Activated CD4-positive, alpha-beta memory T cell treated with anti-CD3 and anti-CD28 coated beads, Interleukin-2, amount 10 ng/mL, durations not matched to agents 7 days and 5 days (primary cell): ENCODE data around the gene TYMS. TPM values are rescaled to one million over a fixed set of nuclear protein-coding genes. Genes with fewer than 3 reads are reported as not detected.

Experiments
- CTCF ChIA-PET: fragments of 350-600 bp; sonication (Branson Sonifier 250); formaldehyde crosslinking; loops from one replicate; lab custom pipeline; 2021; ENCODE audit warnings: antibody characterized with exemption, inconsistent platforms; lab: Charles Lee
- POLR2A ChIA-PET: fragments of 350-600 bp; sonication (Branson Sonifier 250); formaldehyde crosslinking; loops from one replicate; lab custom pipeline; 2021; ENCODE audit warnings: antibody characterized with exemption; lab: Charles Lee
- DNase-seq: peaks from one replicate; pipeline ENCODE4 v3.0.0-alpha.2; 2020
- H3K27ac Mint-ChIP-seq: one replicate; pipeline ENCODE4 v1.8.0; 2021; ENCODE audit warnings: mild to moderate bottlenecking, mixed read lengths
- H3K27me3 Mint-ChIP-seq: one replicate; pipeline ENCODE4 v1.8.0; 2021; ENCODE audit warnings: mixed read lengths
- H3K36me3 Mint-ChIP-seq: one replicate; pipeline ENCODE4 v1.8.0; 2021; ENCODE audit warnings: low read depth, mixed read lengths
- H3K4me1 Mint-ChIP-seq: one replicate; pipeline ENCODE4 v1.8.0; 2021; ENCODE audit warnings: mixed read lengths
- H3K4me3 Mint-ChIP-seq: one replicate; pipeline ENCODE4 v1.8.0; 2021; ENCODE audit warnings: mild to moderate bottlenecking, mixed read lengths
- H3K9me3 Mint-ChIP-seq: one replicate; pipeline ENCODE4 v1.8.0; 2021; ENCODE audit warnings: mixed read lengths
- total RNA-seq, 2 experiments: library from RNA; stranded (reverse); gene quantifications; one replicate each; pipeline ENCODE4 v1.2.3, GENCODE V29; 2021

The TYMS gene
- total RNA-seq = 100 to 1,000 TPM; 279 to 288 TPM

DNA sequence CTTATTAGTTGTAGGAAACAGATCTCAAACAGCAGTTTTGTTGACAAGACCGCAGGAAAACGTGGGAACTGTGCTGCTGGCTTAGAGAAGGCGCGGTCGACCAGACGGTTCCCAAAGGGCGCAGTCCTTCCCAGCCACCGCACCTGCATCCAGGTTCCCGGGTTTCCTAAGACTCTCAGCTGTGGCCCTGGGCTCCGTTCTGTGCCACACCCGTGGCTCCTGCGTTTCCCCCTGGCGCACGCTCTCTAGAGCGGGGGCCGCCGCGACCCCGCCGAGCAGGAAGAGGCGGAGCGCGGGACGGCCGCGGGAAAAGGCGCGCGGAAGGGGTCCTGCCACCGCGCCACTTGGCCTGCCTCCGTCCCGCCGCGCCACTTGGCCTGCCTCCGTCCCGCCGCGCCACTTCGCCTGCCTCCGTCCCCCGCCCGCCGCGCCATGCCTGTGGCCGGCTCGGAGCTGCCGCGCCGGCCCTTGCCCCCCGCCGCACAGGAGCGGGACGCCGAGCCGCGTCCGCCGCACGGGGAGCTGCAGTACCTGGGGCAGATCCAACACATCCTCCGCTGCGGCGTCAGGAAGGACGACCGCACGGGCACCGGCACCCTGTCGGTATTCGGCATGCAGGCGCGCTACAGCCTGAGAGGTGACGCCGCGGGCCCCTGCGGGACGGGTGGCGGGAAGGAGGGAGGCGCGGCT is at the start of gene TYMS:
Gene TYMS (plus strand): TSS at position 343 of the 690 bp plus-strand sequence. CDS start 90 bp downstream, at position 433.
- CTCF ChIA-PET = interaction anchor here (0.8 to 3.3 kb wide), 6 partner anchors 9 to 173 kb away, joined by 3 to 16 read pairs (median 4); partner anchors contain the start of gene ENOSF1

DNA sequence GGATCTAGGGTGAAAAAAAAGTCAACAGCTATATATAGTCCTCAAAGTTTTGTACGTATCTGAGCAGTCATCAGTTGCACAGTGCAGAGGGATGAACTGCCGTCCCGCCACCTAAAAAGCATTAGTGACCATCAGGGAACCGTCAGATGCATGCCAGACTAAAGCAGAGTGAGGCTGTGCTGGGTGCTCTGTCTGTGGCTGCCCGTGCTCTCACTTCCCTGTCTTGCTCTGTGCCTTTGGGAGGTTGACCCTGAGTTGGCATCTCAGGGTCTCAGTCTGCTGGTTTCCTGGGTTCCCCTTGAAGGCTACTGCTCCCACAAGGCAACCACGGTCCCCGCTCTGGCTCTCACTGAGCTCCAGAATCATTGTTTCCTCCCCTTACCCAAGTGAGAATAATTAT is 49.5 kb upstream of the TYMS start:
- ChIA-PET POLR2A (no interaction called here), CTCF (no interaction called here)
- Mint-ChIP-seq H3K36me3 (no peaks in the 10 kb centered on the region), H3K27me3 (peaks cover 2% of the 10 kb centered on the region), H3K27ac (no peak overlapping the region), H3K4me1 (no peaks in the 10 kb centered on the region), H3K9me3 (no peaks in the 10 kb centered on the region), H3K4me3 (no peak overlapping the region)
- DNase-seq = no peak

More for the DNA sequence above, at the start of gene TYMS:
- Mint-ChIP-seq H3K9me3 (peaks cover 6% of the 10 kb centered on the region), H3K4me1 (peaks cover 47% of the 10 kb centered on the region), H3K4me3 (peak within 1 kb of the TSS; percentile 97), H3K36me3 (peaks cover 52% of the 10 kb centered on the region), H3K27ac (peak within 1 kb of the TSS; percentile 89), H3K27me3 (no peaks in the 10 kb centered on the region)
- DNase-seq = peak; percentile 63
- POLR2A ChIA-PET = interaction anchor here (0.7 to 5.5 kb wide), 30 partner anchors 8 to 1914 kb away, joined by 3 to 144 read pairs (median 4); partner anchors contain the start of genes CLUL1, ENOSF1, METTL4 and NDC80

DNA sequence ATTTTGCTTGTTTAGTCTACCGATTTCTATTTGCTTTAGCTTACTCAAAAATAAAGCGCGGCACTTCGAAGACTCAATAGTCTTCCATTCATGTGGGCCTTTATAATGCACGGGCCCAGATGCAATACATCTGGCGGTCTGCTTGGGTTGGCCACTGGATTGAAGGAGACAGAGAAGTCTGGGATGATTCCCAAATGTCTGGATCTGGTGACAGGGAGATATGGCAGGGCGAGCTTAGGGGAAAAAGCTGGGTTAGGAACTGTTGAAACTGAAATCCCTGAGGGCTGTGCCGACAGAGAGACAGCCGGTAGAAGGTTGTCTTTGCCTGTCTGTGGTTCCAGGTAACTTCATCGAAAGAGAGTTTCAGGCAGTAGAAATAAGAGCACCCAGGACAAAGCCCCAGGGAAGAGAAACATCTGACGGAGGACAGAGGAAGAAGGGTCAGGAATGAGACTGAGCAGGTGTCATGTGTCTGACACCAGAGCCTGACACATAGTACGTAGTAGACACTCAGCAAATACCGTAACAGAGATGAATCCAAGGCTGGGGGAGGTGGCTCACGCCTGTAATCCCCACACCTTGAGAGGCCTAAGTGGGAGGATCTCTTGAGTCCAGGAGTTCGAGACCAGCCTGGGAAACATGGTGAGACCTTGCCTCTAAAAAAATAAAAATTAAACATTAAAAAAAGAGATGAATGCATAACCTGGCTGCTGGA is 47.1 kb upstream of the TYMS start:
- Mint-ChIP-seq H3K27ac (no peak overlapping the region), H3K4me1 (no peaks in the 10 kb centered on the region), H3K27me3 (no peaks in the 10 kb centered on the region), H3K4me3 (no peak overlapping the region), H3K36me3 (no peaks in the 10 kb centered on the region), H3K9me3 (no peaks in the 10 kb centered on the region)
- ChIA-PET CTCF (no interaction called here), POLR2A (no interaction called here)
- no peak for DNase-seq

DNA sequence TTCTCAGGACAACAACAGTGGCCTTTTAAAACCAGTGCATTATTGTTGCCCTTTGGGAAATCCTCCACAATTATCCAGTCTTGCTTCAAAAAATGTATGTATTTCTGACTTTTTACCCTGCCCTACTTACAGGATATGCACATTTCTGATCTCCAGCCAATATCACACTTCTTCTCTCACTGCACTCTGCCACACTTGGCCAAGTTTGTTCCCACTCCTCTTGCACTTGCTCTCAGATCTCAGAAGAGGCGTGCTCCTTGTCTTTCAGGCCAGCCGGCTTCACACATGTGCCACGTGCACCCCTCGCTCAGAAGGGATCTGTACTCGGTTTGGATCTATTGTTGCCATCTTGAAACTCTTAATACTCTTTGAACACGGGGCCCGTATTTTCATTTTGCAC is 45.3 kb upstream of the TYMS start:
- H3K27ac Mint-ChIP-seq = no peak overlapping the region
- H3K4me1 Mint-ChIP-seq = no peaks in the 10 kb centered on the region
- CTCF ChIA-PET = no interaction called here
- H3K27me3 Mint-ChIP-seq = peaks cover 5% of the 10 kb centered on the region
- no peak for DNase-seq
- H3K9me3 Mint-ChIP-seq = no peaks in the 10 kb centered on the region
- H3K36me3 Mint-ChIP-seq = no peaks in the 10 kb centered on the region
- no peak overlapping the region for H3K4me3 Mint-ChIP-seq
- POLR2A ChIA-PET = no interaction called here

DNA sequence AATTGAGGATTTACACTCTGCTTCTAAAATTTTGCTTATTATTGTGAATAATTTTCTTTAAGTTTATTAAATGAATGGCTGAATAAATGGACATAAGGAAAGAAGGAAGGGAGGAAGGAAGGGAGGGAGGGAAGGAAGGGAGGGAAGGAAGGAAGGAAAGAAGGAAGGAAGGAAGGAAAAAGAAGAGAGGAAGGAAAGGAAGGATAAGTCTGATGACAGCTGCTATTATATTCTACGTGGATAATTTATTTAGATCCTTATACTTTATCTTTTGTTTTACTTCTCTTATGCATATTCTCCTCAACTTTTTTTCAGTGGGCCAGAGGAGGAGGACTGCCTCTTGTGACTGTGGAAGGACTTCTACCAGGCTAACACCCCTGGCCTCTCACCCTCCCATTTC is 43.3 kb upstream of the TYMS start:
- no peaks in the 10 kb centered on the region for H3K4me1 Mint-ChIP-seq
- ChIA-PET POLR2A (no interaction called here), CTCF (interaction anchor here (0.9 kb wide), 1 partner anchor 10 kb away, joined by 5 read pairs; no protein-coding TSS in a partner anchor)
- DNase-seq = no peak
- no peak overlapping the region for H3K27ac Mint-ChIP-seq
- peaks cover 10% of the 10 kb centered on the region for H3K27me3 Mint-ChIP-seq
- H3K36me3 Mint-ChIP-seq = no peaks in the 10 kb centered on the region
- no peaks in the 10 kb centered on the region for H3K9me3 Mint-ChIP-seq
- no peak overlapping the region for H3K4me3 Mint-ChIP-seq

DNA sequence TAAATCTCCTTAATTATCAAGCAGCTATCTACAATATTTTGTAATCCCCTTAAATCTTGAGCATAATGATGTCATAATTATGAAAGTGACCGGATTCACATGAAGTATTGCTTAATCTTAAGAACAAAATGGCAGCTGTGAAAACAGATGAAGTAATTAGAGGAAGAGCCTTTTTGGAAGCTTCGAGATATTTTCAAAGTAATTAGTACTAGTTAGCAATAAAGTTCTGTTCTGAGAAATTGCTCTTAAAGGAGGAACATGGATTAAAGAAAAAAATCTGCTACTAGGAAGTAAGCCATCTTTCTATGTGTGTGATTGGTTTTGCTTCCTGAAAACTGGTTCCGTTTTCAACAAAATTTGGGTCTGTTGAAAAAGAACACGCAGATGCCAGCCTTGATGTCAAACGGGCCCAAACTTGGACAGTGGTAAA is 42.3 kb upstream of the TYMS start:
- ChIA-PET POLR2A (no interaction called here), CTCF (interaction anchor here (0.6 to 1.6 kb wide), 4 partner anchors 9 to 224 kb away, joined by 4 to 7 read pairs (median 6); no protein-coding TSS in a partner anchor)
- no peaks in the 10 kb centered on the region for H3K36me3 Mint-ChIP-seq
- H3K27me3 Mint-ChIP-seq = peaks cover 13% of the 10 kb centered on the region
- no peak for DNase-seq
- no peaks in the 10 kb centered on the region for H3K9me3 Mint-ChIP-seq
- no peak overlapping the region for H3K27ac Mint-ChIP-seq
- no peak overlapping the region for H3K4me3 Mint-ChIP-seq
- H3K4me1 Mint-ChIP-seq = no peaks in the 10 kb centered on the region

DNA sequence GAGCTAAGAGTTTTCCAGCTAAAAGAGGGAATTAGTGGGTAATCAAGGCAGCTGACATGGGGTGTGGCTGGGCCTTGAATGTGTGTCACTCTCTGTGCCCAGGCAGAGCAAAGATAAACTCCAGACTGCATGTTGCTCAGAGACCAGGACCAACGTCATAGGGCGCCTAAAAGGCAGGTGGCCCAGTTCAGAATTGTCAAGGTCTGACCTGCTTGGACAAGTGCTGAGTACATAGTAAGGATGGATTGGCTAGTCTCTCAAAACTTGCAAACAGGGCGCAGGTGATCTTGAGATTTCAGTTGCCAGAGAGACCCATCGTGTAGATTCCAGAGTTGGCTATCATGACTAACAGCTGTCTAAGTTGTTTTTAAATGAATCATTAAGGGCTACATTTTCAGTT is 41.7 kb upstream of the TYMS start:
- no peak for DNase-seq
- H3K4me3 Mint-ChIP-seq = no peak overlapping the region
- CTCF ChIA-PET = interaction anchor here (1.0 to 1.6 kb wide), 4 partner anchors 9 to 224 kb away, joined by 3 to 7 read pairs (median 6); no protein-coding TSS in a partner anchor
- no peaks in the 10 kb centered on the region for H3K4me1 Mint-ChIP-seq
- H3K27ac Mint-ChIP-seq = no peak overlapping the region
- H3K36me3 Mint-ChIP-seq = no peaks in the 10 kb centered on the region
- peaks cover 17% of the 10 kb centered on the region for H3K27me3 Mint-ChIP-seq
- no peaks in the 10 kb centered on the region for H3K9me3 Mint-ChIP-seq
- POLR2A ChIA-PET = no interaction called here

DNA sequence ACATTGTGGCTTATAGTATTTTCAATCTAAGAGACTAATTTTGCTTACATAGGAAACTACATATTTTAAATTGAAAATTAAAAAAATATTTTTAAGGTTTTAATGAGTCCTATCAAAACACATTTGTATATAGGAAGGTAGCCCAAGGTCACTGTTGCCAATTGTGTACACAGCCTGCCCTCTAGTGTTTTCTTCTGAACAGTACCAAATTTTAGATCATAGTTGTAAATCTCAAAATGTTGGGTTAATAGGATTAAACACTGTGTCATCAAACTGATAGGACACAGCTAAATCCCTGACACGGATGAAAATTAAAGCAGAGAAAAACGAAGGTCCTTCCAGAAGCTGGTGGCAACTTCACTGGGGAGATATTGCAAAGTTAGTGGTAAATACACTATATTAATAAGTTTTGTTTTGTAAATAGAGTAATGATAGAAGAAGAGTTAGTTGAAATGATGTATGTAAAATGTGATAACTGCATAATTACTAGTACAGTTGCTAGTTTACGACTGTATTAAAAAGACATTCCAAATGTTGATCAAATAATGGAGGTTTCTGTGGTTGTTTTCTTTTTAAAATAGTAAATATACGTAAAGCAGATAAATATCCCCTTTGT is 41.0 kb upstream of the TYMS start:
- POLR2A ChIA-PET = no interaction called here
- CTCF ChIA-PET = interaction anchor here (1.0 to 1.4 kb wide), 2 partner anchors 10 to 120 kb away, joined by 3 to 5 read pairs; no protein-coding TSS in a partner anchor
- Mint-ChIP-seq H3K4me1 (no peaks in the 10 kb centered on the region), H3K9me3 (no peaks in the 10 kb centered on the region), H3K27me3 (peaks cover 24% of the 10 kb centered on the region), H3K27ac (no peak overlapping the region), H3K4me3 (no peak overlapping the region), H3K36me3 (no peaks in the 10 kb centered on the region)
- DNase-seq = no peak

DNA sequence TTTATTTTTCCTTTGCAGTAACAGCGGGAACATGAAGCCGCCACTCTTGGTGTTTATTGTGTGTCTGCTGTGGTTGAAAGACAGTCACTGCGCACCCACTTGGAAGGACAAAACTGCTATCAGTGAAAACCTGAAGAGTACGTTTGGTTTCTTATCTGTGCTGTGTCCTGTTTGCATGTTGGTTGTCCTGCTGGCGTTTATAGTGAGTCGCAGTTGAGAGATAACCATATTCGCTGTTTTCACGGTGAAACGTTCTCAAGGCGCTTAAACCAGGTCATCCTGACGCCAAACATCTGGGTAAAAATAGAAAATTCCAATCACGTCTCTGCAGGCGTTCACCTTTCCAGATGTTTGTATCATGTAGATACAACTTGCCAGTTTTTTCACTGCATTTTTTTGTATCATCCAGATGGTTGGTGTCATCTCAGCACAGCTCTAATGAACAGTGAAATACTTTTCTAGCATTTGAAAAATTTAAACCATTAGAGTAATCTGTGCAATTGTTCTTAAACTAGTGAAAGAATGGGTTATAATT is 39.4 kb upstream of the TYMS start:
- no peak overlapping the region for H3K4me3 Mint-ChIP-seq
- POLR2A ChIA-PET = no interaction called here
- no peaks in the 10 kb centered on the region for H3K4me1 Mint-ChIP-seq
- DNase-seq = no peak
- H3K27me3 Mint-ChIP-seq = peaks cover 30% of the 10 kb centered on the region
- H3K36me3 Mint-ChIP-seq = no peaks in the 10 kb centered on the region
- H3K9me3 Mint-ChIP-seq = no peaks in the 10 kb centered on the region
- CTCF ChIA-PET = interaction anchor here (0.7 to 4.0 kb wide), 5 partner anchors 9 to 296 kb away, joined by 3 to 20 read pairs (median 5); no protein-coding TSS in a partner anchor
- H3K27ac Mint-ChIP-seq = no peak overlapping the region

DNA sequence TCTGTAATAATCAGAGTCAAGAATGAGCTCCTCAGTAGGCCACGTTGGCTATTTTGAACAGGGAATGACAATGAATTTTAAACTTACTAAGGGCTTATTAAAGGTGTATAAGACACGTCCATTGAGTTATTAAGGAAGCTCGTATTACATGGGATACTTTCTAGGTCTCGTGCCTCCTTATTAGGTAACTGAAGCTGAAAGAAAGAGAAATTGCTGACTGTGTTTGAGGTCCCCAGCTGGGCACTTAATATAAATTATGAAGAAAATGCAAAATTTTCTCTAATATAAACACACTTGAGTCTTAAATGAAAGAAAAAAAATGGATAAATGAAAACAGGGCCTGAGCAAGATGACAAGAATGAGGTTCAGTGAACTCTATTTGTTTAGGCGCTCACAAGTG is 38.8 kb upstream of the TYMS start:
- no peaks in the 10 kb centered on the region for H3K9me3 Mint-ChIP-seq
- no peaks in the 10 kb centered on the region for H3K36me3 Mint-ChIP-seq
- H3K4me1 Mint-ChIP-seq = no peaks in the 10 kb centered on the region
- CTCF ChIA-PET = interaction anchor here (0.7 to 4.0 kb wide), 4 partner anchors 9 to 221 kb away, joined by 3 to 20 read pairs (median 5); no protein-coding TSS in a partner anchor
- no peak for DNase-seq
- peaks cover 30% of the 10 kb centered on the region for H3K27me3 Mint-ChIP-seq
- H3K27ac Mint-ChIP-seq = no peak overlapping the region
- no peak overlapping the region for H3K4me3 Mint-ChIP-seq
- POLR2A ChIA-PET = no interaction called here

DNA sequence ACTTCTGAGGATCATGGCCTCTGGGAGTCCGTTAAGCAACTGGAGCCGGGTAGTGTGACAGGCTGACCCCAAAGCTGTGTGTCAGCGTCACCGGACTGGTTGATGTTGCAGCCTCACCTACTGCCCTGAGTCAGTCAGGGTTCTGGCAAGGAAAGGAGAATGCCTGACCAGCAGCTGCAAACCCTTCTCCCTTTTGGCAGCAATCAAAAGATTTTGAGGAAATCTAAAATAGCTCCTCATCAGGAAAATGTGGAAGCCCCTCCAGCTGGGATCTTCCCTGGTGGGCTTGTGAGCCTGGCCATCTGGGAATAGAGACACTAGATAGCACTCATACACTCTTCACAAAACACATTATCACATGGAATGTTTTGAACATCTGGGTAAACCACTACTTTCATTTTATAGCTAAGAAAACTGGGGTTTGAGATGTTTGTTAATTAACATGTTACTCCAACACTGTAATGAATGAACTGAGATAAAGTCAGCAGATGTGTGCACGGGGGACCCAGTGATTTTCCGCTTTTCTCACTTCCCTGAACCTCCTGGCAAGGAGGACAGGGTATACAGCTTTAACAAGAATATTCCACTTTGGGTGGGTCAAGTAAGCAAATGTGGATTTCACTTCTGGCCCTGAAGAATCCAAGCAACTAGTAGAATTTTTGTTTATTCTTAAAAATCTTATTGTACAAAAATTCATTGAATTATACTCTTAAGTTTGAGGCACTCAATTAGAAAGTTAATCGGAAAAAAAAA is 36.0 kb upstream of the TYMS start:
- CTCF ChIA-PET = interaction anchor here (0.9 to 4.0 kb wide), 4 partner anchors 15 to 218 kb away, joined by 3 to 20 read pairs (median 6); no protein-coding TSS in a partner anchor
- POLR2A ChIA-PET = no interaction called here
- no peaks in the 10 kb centered on the region for H3K4me1 Mint-ChIP-seq
- no peaks in the 10 kb centered on the region for H3K9me3 Mint-ChIP-seq
- no peak overlapping the region for H3K4me3 Mint-ChIP-seq
- DNase-seq = no peak
- H3K27me3 Mint-ChIP-seq = peaks cover 36% of the 10 kb centered on the region
- no peaks in the 10 kb centered on the region for H3K36me3 Mint-ChIP-seq
- no peak overlapping the region for H3K27ac Mint-ChIP-seq

DNA sequence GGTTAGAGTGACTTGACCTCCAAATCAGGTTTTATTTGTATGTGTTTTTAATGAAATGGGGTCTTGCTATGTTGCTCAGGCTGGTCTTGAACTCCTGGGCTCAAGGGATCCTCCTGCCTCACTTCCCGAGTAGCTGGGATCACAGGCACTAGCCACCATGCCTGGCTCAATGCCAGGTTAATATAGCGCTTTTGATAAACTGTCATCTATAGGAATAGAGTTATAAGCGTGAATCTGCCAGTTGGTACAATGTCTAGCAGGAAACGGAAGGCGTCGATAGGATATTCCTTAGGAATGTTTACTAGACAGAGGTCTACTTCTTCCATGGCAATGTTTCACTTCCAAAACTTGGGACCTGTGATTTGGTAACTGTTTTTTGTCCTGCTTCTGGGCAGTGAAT is 35.2 kb upstream of the TYMS start:
- DNase-seq = no peak
- ChIA-PET POLR2A (no interaction called here), CTCF (interaction anchor here (1.6 to 6.8 kb wide), 4 partner anchors 10 to 218 kb away, joined by 3 to 83 read pairs (median 44); no protein-coding TSS in a partner anchor)
- Mint-ChIP-seq H3K4me1 (no peaks in the 10 kb centered on the region), H3K9me3 (no peaks in the 10 kb centered on the region), H3K36me3 (no peaks in the 10 kb centered on the region), H3K4me3 (no peak overlapping the region), H3K27ac (no peak overlapping the region), H3K27me3 (peaks cover 39% of the 10 kb centered on the region)
